Measurements from ENCODE around the gene SLC12A2. TPM values are rescaled to one million over a fixed set of nuclear protein-coding genes. Genes with fewer than 3 reads are reported as not detected.

The SLC12A2 gene
- total RNA-seq, 1 experiment from 2014 or later: 29.8 TPM

DNA sequence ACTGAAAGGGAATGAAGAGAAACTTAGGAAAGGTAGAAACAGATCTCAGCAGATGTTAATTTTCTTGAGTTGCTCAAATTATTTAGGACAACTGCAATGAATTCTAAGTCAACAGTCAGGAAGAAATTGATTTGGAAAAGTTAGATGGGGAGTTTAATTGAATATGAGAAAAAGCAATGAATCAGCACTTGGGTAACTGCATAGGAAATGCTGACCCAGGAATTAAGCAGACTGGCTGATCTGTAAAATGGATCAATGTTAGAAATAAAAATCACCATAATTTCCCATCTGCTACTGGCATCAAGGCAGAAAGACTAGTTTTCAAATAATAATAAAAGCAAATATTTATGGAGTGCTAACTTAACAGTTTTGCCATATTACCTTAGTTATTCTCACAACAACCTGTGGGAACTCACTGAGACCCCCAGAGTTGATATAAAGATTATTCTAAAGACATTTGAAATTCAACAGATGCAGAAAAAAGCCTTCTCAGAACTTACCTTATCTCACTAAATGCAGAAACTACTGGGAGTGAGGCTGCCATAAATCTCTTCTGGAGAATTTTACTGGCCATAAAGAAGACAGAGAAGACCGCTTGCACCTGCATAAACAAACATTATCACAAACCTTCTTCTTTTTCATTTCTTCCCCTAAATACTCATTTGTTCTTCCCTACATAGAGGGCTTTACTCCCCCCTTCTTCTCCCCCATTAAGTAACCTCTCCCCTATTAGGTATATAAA, 22.8 kb upstream of the SLC12A2 start:
- BruUV-seq (replicated peaks): no TSS peak
- CTCF ChIA-PET: no interaction called here
- H3K27ac Mint-ChIP-seq (ENCODE audit: low read depth, unreplicated experiment): no peak overlapping the region

DNA sequence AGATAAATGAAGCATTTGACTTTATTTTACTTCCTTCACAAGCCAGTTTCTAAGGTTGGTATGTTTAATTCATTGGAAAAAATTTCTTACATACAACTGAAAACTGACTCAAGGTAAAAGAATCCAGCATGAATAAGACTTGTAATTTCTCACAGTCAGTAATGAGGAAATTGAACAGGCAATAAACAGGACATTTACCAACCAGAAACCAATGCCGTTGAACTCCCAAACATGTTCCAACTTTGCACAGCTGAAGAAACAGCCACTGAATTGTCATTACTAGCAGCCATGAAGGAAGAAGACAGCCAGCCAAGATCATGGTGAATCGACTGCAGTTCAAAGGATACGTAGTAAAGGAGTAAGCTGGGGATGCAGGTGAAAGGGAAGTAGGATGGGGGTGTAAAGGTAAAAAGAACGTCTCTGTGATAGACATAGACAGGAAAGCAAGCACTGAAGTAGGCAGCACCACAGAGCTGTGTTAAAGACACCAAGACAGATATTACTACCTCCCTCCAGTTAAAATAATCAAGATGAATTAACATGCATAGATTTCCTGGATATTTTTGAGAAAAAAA, 21.3 kb upstream of the SLC12A2 start:
- intact Hi-C loops (cut with micrococcal nuclease): no loop called here
- ChIA-PET CTCF (interaction anchor here (1.1 kb wide), 2 partner anchors 16 to 304 kb away, joined by 3 read pairs; no protein-coding TSS in a partner anchor), POLR2A (interaction anchor here (0.6 to 3.4 kb wide), 10 partner anchors 8 to 139 kb away, joined by 3 to 23 read pairs (median 3); no protein-coding TSS in a partner anchor)
- no TSS peak for BruUV-seq (replicated peaks)
- DNase-seq (ENCODE audit: unreplicated experiment): peak; percentile 47
- TF ChIP-seq, protein P1, sequence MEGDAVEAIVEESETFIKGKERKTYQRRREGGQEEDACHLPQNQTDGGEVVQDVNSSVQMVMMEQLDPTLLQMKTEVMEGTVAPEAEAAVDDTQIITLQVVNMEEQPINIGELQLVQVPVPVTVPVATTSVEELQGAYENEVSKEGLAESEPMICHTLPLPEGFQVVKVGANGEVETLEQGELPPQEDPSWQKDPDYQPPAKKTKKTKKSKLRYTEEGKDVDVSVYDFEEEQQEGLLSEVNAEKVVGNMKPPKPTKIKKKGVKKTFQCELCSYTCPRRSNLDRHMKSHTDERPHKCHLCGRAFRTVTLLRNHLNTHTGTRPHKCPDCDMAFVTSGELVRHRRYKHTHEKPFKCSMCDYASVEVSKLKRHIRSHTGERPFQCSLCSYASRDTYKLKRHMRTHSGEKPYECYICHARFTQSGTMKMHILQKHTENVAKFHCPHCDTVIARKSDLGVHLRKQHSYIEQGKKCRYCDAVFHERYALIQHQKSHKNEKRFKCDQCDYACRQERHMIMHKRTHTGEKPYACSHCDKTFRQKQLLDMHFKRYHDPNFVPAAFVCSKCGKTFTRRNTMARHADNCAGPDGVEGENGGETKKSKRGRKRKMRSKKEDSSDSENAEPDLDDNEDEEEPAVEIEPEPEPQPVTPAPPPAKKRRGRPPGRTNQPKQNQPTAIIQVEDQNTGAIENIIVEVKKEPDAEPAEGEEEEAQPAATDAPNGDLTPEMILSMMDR (IDR thresholded peaks at IDR 0.05; ENCODE audit: unreplicated experiment): no peak
- Mint-ChIP-seq H3K27me3 (ENCODE audit: insufficient read depth, unreplicated experiment) (no peaks in the 10 kb centered on the region), H3K4me3 (ENCODE audit: unreplicated experiment) (peak overlapping the region; percentile 46), H3K36me3 (ENCODE audit: insufficient read depth, unreplicated experiment) (peaks cover 37% of the 10 kb centered on the region), H3K4me1 (ENCODE audit: insufficient read depth, unreplicated experiment) (peaks cover 20% of the 10 kb centered on the region), H3K9me3 (ENCODE audit: unreplicated experiment) (no peaks in the 10 kb centered on the region), H3K27ac (ENCODE audit: low read depth, unreplicated experiment) (peak overlapping the region; percentile 83)

More for the DNA sequence above, 22.8 kb upstream of the SLC12A2 start:
- no peaks in the 10 kb centered on the region for H3K27me3 Mint-ChIP-seq (ENCODE audit: insufficient read depth, unreplicated experiment)
- no peaks in the 10 kb centered on the region for H3K9me3 Mint-ChIP-seq (ENCODE audit: unreplicated experiment)
- peaks cover 43% of the 10 kb centered on the region for H3K36me3 Mint-ChIP-seq (ENCODE audit: insufficient read depth, unreplicated experiment)
- DNase-seq (ENCODE audit: unreplicated experiment): no peak
- peaks cover 20% of the 10 kb centered on the region for H3K4me1 Mint-ChIP-seq (ENCODE audit: insufficient read depth, unreplicated experiment)
- POLR2A ChIA-PET: interaction anchor here (0.6 to 1.1 kb wide), 2 partner anchors 23 to 130 kb away, joined by 3 read pairs; no protein-coding TSS in a partner anchor
- TF ChIP-seq, protein P1 (IDR thresholded peaks at IDR 0.05; ENCODE audit: unreplicated experiment): no peak
- intact Hi-C loops (cut with micrococcal nuclease): no loop called here
- no peak overlapping the region for H3K4me3 Mint-ChIP-seq (ENCODE audit: unreplicated experiment)

DNA sequence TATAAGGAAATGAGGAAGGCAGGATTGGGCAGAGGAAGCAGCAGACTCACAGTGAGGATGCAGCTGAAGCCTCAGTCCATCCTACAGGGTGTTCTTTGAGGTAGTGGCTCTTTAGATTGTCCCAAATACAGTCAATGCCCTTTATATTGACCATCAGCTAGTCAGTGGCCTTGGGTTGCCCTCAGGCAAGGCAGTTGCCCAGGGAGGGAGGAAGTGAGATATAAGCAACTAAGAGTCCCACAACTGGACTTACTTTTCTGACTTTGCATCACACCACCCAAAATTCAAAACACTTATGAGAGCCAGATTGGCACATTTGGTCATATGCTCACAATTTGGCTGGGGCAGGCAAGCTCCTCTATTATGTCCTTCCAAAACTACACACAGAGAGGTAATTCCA, 9.4 kb upstream of the SLC12A2 start:
- H3K4me3 Mint-ChIP-seq (ENCODE audit: unreplicated experiment): no peak overlapping the region
- H3K9me3 Mint-ChIP-seq (ENCODE audit: unreplicated experiment): no peaks in the 10 kb centered on the region
- POLR2A ChIA-PET: interaction anchor here (0.7 to 1.3 kb wide), 4 partner anchors 9 to 32 kb away, joined by 3 read pairs; no protein-coding TSS in a partner anchor
- DNase-seq (ENCODE audit: unreplicated experiment): no peak
- peaks cover 11% of the 10 kb centered on the region for H3K36me3 Mint-ChIP-seq (ENCODE audit: insufficient read depth, unreplicated experiment)
- no peaks in the 10 kb centered on the region for H3K27me3 Mint-ChIP-seq (ENCODE audit: insufficient read depth, unreplicated experiment)
- no peak overlapping the region for H3K27ac Mint-ChIP-seq (ENCODE audit: low read depth, unreplicated experiment)
- H3K4me1 Mint-ChIP-seq (ENCODE audit: insufficient read depth, unreplicated experiment): peaks cover 3% of the 10 kb centered on the region
- CTCF ChIA-PET: interaction anchor here (0.6 to 0.9 kb wide), 3 partner anchors 10 to 504 kb away, joined by 3 read pairs; no protein-coding TSS in a partner anchor
- intact Hi-C loops (cut with micrococcal nuclease): no loop called here
- TF ChIP-seq, protein P1 (IDR thresholded peaks at IDR 0.05; ENCODE audit: unreplicated experiment): no peak
- no TSS peak for BruUV-seq (replicated peaks)

DNA sequence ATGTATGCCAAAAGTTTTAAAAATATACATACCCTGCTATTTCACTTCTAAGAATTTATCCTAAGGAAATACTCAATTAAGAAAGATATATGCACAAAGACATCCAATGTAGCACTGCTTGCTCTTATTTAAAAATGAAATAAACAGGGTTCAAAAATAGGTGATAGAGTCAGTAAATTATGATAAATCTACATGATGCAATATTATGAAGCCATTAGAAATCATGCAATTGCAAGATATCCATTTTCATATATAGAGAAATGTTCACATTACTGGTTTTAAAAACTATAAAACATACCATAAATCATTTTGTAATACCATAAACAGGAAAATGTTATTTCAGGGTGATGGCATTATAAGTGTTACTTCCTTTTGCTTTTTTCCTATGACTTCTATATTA, 8.6 kb upstream of the SLC12A2 start:
- DNase-seq (ENCODE audit: unreplicated experiment): no peak
- TF ChIP-seq, protein P1 (IDR thresholded peaks at IDR 0.05; ENCODE audit: unreplicated experiment): no peak
- Mint-ChIP-seq H3K27ac (ENCODE audit: low read depth, unreplicated experiment) (no peak overlapping the region), H3K36me3 (ENCODE audit: insufficient read depth, unreplicated experiment) (peaks cover 14% of the 10 kb centered on the region), H3K4me1 (ENCODE audit: insufficient read depth, unreplicated experiment) (peaks cover 9% of the 10 kb centered on the region), H3K9me3 (ENCODE audit: unreplicated experiment) (no peaks in the 10 kb centered on the region), H3K27me3 (ENCODE audit: insufficient read depth, unreplicated experiment) (no peaks in the 10 kb centered on the region), H3K4me3 (ENCODE audit: unreplicated experiment) (no peak overlapping the region)
- CTCF ChIA-PET: interaction anchor here (0.9 kb wide), 1 partner anchor 10 kb away, joined by 3 read pairs; no protein-coding TSS in a partner anchor
- POLR2A ChIA-PET: no interaction called here
- intact Hi-C loops (cut with micrococcal nuclease): no loop called here
- BruUV-seq (replicated peaks): no TSS peak

Data from MCF 10A (cell line).